Astrocyte (in vitro differentiated cells and primary cell): ENCODE results near the gene MED6.

ENCODE experiments used
- EZH2 ChIP-seq: IDR thresholded peaks from 2 replicates; pipeline ENCODE4 v1.6.1; 2012; ENCODE audit warnings: mild to moderate bottlenecking, low read length, inconsistent platforms; ENCODE audit not compliant: insufficient read depth
- TF ChIP-seq, protein P1 (sequence below): IDR thresholded peaks from 2 replicates; pipeline ENCODE4 v1.5.1; 2011; ENCODE audit warnings: low read depth, mild to moderate bottlenecking, inconsistent platforms, low read length, moderate library complexity; ENCODE audit not compliant: insufficient read depth

DNA sequence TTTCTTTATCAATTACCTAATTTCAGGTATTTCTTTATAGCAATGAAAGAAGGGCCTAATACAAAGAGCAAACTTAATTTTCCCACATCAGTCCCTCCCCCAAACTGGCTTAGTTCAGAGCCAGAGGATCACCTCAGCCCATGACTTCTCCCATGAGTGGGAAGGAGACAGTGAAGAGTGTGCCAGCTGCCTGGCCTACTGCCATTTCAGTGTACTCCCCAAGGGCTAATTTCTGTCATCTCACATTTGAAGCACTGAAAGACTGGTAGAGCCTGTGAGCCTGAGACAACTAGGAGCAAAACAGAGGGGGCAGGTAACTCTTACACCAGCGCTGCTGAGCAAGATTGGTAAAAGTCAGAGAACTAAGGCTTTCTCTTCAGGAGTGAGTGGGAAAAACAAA is 36.6 kb downstream of the MED6 start:
- TF ChIP-seq, protein P1, sequence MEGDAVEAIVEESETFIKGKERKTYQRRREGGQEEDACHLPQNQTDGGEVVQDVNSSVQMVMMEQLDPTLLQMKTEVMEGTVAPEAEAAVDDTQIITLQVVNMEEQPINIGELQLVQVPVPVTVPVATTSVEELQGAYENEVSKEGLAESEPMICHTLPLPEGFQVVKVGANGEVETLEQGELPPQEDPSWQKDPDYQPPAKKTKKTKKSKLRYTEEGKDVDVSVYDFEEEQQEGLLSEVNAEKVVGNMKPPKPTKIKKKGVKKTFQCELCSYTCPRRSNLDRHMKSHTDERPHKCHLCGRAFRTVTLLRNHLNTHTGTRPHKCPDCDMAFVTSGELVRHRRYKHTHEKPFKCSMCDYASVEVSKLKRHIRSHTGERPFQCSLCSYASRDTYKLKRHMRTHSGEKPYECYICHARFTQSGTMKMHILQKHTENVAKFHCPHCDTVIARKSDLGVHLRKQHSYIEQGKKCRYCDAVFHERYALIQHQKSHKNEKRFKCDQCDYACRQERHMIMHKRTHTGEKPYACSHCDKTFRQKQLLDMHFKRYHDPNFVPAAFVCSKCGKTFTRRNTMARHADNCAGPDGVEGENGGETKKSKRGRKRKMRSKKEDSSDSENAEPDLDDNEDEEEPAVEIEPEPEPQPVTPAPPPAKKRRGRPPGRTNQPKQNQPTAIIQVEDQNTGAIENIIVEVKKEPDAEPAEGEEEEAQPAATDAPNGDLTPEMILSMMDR = no peak
- no peak for TF ChIP-seq EZH2
